HL-60 (cell line): ENCODE measurements around the gene ZNF358.
A peak's percentile ranks its signal among the peaks of the same experiment; 100 is the strongest.

Experiments used
- DNase-seq, 2 experiments: peaks; one replicate each; pipeline ENCODE4 v3.0.0-alpha.2; 2010 to 2020; ENCODE audit warnings: low read depth in 1 of 2, low spot score in 1 of 2
- H3K27ac ChIP-seq: fragments of 250-450 bp; sonication (Bioruptor Pico); replicated peaks from 2 replicates; pipeline ENCODE4 v1.5.1; 2020; ENCODE audit warnings: mild to moderate bottlenecking, moderate library complexity
- H3K27me3 ChIP-seq: fragments of 250-450 bp; sonication (Bioruptor Pico); 2 replicates; pipeline ENCODE4 v1.5.1; 2021; ENCODE audit warnings: mild to moderate bottlenecking, moderate library complexity; ENCODE audit not compliant: insufficient read depth, poor library complexity, severe bottlenecking
- H3K4me3 ChIP-seq: replicated peaks from 2 replicates; pipeline ENCODE4 v1.5.1; 2011; ENCODE audit warnings: mild to moderate bottlenecking, control low read depth, low read length; ENCODE audit not compliant: insufficient read depth
- GABPA ChIP-seq: IDR thresholded peaks from 2 replicates; pipeline ENCODE4 v1.6.1; 2012; ENCODE audit warnings: low read depth
- POLR2AphosphoS5 ChIP-seq: IDR thresholded peaks from 2 replicates; pipeline ENCODE4 v1.6.1; 2012; ENCODE audit warnings: low read depth
- REST ChIP-seq: IDR thresholded peaks from 2 replicates; pipeline ENCODE4 v1.6.1; 2012; ENCODE audit warnings: low read depth; ENCODE audit not compliant: insufficient replicate concordance
- SPI1 ChIP-seq: IDR thresholded peaks from 2 replicates; pipeline ENCODE4 v1.6.1; 2012; ENCODE audit warnings: low read depth, mild to moderate bottlenecking, borderline replicate concordance
- TF ChIP-seq, protein P1 (sequence below): IDR thresholded peaks from one replicate; pipeline ENCODE4 v1.5.1; 2011; ENCODE audit warnings: low read length, control low read depth, inconsistent platforms; ENCODE audit not compliant: insufficient read depth

Gene ZNF358

DNA sequence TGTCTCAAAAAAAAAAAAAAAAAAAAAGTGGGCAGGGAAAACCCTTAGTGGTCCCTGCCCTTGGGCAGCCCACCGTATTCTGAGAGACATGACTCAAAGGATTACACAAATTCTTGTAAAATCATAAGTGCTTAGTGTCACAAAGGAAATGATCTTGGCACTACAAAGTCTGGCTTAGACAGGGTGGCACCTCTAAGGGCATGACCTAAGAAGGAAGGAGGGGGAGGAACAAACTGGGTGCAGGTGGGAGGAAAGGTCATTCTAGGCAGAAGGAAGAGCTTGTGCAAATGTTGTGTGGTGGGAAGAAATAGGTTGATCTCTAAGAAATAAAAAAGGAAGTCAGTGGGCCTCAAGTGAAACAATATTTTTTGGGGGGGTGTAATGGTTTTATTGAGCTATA is 30.0 kb downstream of the ZNF358 start:
- no peak for TF ChIP-seq POLR2AphosphoS5
- peak; percentile 79 for TF ChIP-seq SPI1
- Histone ChIP-seq H3K27me3 (no peaks in the 10 kb centered on the region), H3K27ac (peak overlapping the region; percentile 64; the same call in 1 of the 2 replicates)

DNA sequence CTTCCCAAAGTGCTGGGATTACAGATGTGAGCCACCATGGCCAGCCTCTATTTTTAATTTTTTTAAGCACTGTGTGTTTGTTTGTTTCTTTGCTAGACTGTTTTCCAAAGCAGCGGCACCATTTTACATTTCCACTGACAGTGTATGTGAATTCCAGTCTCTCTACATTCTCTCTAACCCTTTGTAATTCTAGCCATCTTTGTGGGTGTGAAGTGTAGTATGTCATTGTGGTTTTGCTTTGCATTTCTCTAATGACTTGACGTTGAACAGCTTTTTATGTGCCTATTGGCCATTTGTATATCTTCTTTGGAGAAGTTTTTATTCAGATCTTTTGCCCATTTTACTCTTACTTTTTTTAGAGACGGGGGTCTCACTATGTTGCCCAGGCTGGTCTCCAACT is 31.3 kb downstream of the ZNF358 start:
- TF ChIP-seq POLR2AphosphoS5 (no peak), GABPA (no peak), REST (no peak), SPI1 (no peak)
- TF ChIP-seq, protein P1, sequence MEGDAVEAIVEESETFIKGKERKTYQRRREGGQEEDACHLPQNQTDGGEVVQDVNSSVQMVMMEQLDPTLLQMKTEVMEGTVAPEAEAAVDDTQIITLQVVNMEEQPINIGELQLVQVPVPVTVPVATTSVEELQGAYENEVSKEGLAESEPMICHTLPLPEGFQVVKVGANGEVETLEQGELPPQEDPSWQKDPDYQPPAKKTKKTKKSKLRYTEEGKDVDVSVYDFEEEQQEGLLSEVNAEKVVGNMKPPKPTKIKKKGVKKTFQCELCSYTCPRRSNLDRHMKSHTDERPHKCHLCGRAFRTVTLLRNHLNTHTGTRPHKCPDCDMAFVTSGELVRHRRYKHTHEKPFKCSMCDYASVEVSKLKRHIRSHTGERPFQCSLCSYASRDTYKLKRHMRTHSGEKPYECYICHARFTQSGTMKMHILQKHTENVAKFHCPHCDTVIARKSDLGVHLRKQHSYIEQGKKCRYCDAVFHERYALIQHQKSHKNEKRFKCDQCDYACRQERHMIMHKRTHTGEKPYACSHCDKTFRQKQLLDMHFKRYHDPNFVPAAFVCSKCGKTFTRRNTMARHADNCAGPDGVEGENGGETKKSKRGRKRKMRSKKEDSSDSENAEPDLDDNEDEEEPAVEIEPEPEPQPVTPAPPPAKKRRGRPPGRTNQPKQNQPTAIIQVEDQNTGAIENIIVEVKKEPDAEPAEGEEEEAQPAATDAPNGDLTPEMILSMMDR = no peak
- H3K27me3 ChIP-seq = no peaks in the 10 kb centered on the region
- no peak overlapping the region for H3K27ac ChIP-seq
- no peak overlapping the region for H3K4me3 ChIP-seq
- DNase-seq = no peak

More for the DNA sequence above, 30.0 kb downstream of the ZNF358 start:
- DNase-seq = peak; percentile 52 to 72
- H3K4me3 ChIP-seq = no peak overlapping the region

GRCh38 chr19:7549429-7550148 is 33.7 kb downstream of the ZNF358 start:
- H3K27me3 ChIP-seq = no peaks in the 10 kb centered on the region
- TF ChIP-seq, protein P1 = no peak
- TF ChIP-seq POLR2AphosphoS5 (no peak), SPI1 (no peak), GABPA (no peak), REST (no peak)
- DNase-seq = no peak
- H3K4me3 ChIP-seq = no peak overlapping the region
- no peak overlapping the region for H3K27ac ChIP-seq

GRCh38 chr19:7550169-7550770 is 34.4 kb downstream of the ZNF358 start:
- Histone ChIP-seq H3K27me3 (no peaks in the 10 kb centered on the region), H3K27ac (no peak overlapping the region), H3K4me3 (no peak overlapping the region)
- TF ChIP-seq SPI1 = no peak
- TF ChIP-seq, protein P1 = no peak
- no peak for TF ChIP-seq REST
- no peak for TF ChIP-seq POLR2AphosphoS5
- TF ChIP-seq GABPA = no peak
- no peak for DNase-seq
